ENCODE data around the gene CCDC24.

The CCDC24 gene

GRCh38 chr1:44032170-44032790 is 40.9 kb downstream of the CCDC24 start:
- Histone ChIP-seq H3K4me1 (ENCODE audit: insufficient read depth, low read length, severe bottlenecking) (peaks cover 17% of the 10 kb centered on the region), H3K4me3 (ENCODE audit: low read depth, low read length, poor library complexity, severe bottlenecking) (no peak overlapping the region), H3F3A (ENCODE audit: insufficient read depth, low read length) (no peaks in the 10 kb centered on the region), H3K27ac (ENCODE audit: low read depth, low read length, poor library complexity, severe bottlenecking) (no peak overlapping the region), H3K9ac (ENCODE audit: low read length) (no peak overlapping the region), H3K36me3 (ENCODE audit: insufficient read depth, low read length) (no peaks in the 10 kb centered on the region), H3K27me3 (ENCODE audit: insufficient read depth, low read length) (no peaks in the 10 kb centered on the region), H2AFZ (ENCODE audit: low read length) (no peak overlapping the region), H3K79me2 (ENCODE audit: insufficient read depth, low read length) (no peaks in the 10 kb centered on the region), H3K9me2 (ENCODE audit: low read depth, low read length) (no peaks in the 10 kb centered on the region), H3K9me3 (ENCODE audit: low read length) (no peaks in the 10 kb centered on the region), H4K20me1 (ENCODE audit: insufficient read depth, low read length) (no peaks in the 10 kb centered on the region), H3K4me2 (ENCODE audit: low read length) (no peak overlapping the region)
- TF ChIP-seq CTCF (IDR thresholded peaks at IDR 0.05; ENCODE audit: low read length): no peak
- no peak for TF ChIP-seq EZH2 (IDR thresholded peaks at IDR 0.05; ENCODE audit: borderline replicate concordance, low read length)

GRCh38 chr1:44033041-44033575 is 41.7 kb downstream of the CCDC24 start:
- Histone ChIP-seq H3K4me1 (ENCODE audit: insufficient read depth, low read length, severe bottlenecking) (peaks cover 17% of the 10 kb centered on the region), H3K9me2 (ENCODE audit: low read depth, low read length) (no peaks in the 10 kb centered on the region), H3F3A (ENCODE audit: insufficient read depth, low read length) (no peaks in the 10 kb centered on the region), H2AFZ (ENCODE audit: low read length) (no peak overlapping the region), H3K27me3 (ENCODE audit: insufficient read depth, low read length) (no peaks in the 10 kb centered on the region), H3K9ac (ENCODE audit: low read length) (no peak overlapping the region), H3K27ac (ENCODE audit: low read depth, low read length, poor library complexity, severe bottlenecking) (no peak overlapping the region), H3K4me3 (ENCODE audit: low read depth, low read length, poor library complexity, severe bottlenecking) (no peak overlapping the region), H3K9me3 (ENCODE audit: low read length) (no peaks in the 10 kb centered on the region), H3K36me3 (ENCODE audit: insufficient read depth, low read length) (no peaks in the 10 kb centered on the region), H4K20me1 (ENCODE audit: insufficient read depth, low read length) (no peaks in the 10 kb centered on the region), H3K79me2 (ENCODE audit: insufficient read depth, low read length) (no peaks in the 10 kb centered on the region), H3K4me2 (ENCODE audit: low read length) (no peak overlapping the region)
- TF ChIP-seq CTCF (IDR thresholded peaks at IDR 0.05; ENCODE audit: low read length) (no peak), EZH2 (IDR thresholded peaks at IDR 0.05; ENCODE audit: borderline replicate concordance, low read length) (no peak)

- Histone ChIP-seq H3K9me3 (ENCODE audit: low read length) (no peaks in the 10 kb centered on the region), H2AFZ (ENCODE audit: low read length) (no peak overlapping the region), H3K36me3 (ENCODE audit: insufficient read depth, low read length) (no peaks in the 10 kb centered on the region), H4K20me1 (ENCODE audit: insufficient read depth, low read length) (no peaks in the 10 kb centered on the region), H3K9ac (ENCODE audit: low read length) (no peak overlapping the region), H3K4me1 (ENCODE audit: insufficient read depth, low read length, severe bottlenecking) (peaks cover 17% of the 10 kb centered on the region), H3K79me2 (ENCODE audit: insufficient read depth, low read length) (no peaks in the 10 kb centered on the region), H3F3A (ENCODE audit: insufficient read depth, low read length) (no peaks in the 10 kb centered on the region), H3K4me2 (ENCODE audit: low read length) (no peak overlapping the region), H3K9me2 (ENCODE audit: low read depth, low read length) (no peaks in the 10 kb centered on the region), H3K27me3 (ENCODE audit: insufficient read depth, low read length) (no peaks in the 10 kb centered on the region), H3K27ac (ENCODE audit: low read depth, low read length, poor library complexity, severe bottlenecking) (no peak overlapping the region), H3K4me3 (ENCODE audit: low read depth, low read length, poor library complexity, severe bottlenecking) (no peak overlapping the region)
- TF ChIP-seq EZH2 (IDR thresholded peaks at IDR 0.05; ENCODE audit: borderline replicate concordance, low read length) (no peak), CTCF (IDR thresholded peaks at IDR 0.05; ENCODE audit: low read length) (no peak)
Measured at GRCh38 chr1:44033756-44034155, 42.4 kb downstream of the CCDC24 start.
